Stimulated activated naive CD8-positive, alpha-beta T cell treated with anti-CD3 and anti-CD28 coated beads, Interleukin-15, amount 100 ng/mL, for 72 hours (primary cell): ENCODE measurements around the gene UVRAG.
"Not testable (repeated sequence)": the region's sequence is repeated elsewhere in the genome, so short reads cannot be mapped to it uniquely, and the experiment has no call there.

Source experiments
- ATAC-seq: fragments of 150-1000 bp; cut with Tn5 transposase; 2 replicates; pipeline ENCODE4 v1.10.0; 2021; ENCODE audit warnings: mild to moderate bottlenecking, moderate library complexity
- DNase-seq, 2 donors: peaks; one replicate each; pipeline ENCODE4 v3.0.0; 2021 to 2022
- H3K27ac Mint-ChIP-seq, 2 donors: one replicate each; pipeline ENCODE4 v1.8.0; 2022; ENCODE audit warnings: mild to moderate bottlenecking in 2 of 2, mixed read lengths in 2 of 2, moderate library complexity in 2 of 2
- H3K27me3 Mint-ChIP-seq: one replicate; pipeline ENCODE4 v1.8.0; 2022; ENCODE audit warnings: mixed read lengths
- H3K4me1 Mint-ChIP-seq: one replicate; pipeline ENCODE4 v1.8.0; 2022; ENCODE audit warnings: mild to moderate bottlenecking, mixed read lengths
- H3K4me3 Mint-ChIP-seq, 2 donors: one replicate each; pipeline ENCODE4 v1.8.0; 2022; ENCODE audit warnings: mild to moderate bottlenecking in 2 of 2, mixed read lengths in 2 of 2, moderate library complexity in 1 of 2
- H3K9me3 Mint-ChIP-seq, 2 donors: one replicate each; pipeline ENCODE4 v1.8.0; 2022; ENCODE audit warnings: mixed read lengths in 2 of 2

Gene UVRAG

DNA sequence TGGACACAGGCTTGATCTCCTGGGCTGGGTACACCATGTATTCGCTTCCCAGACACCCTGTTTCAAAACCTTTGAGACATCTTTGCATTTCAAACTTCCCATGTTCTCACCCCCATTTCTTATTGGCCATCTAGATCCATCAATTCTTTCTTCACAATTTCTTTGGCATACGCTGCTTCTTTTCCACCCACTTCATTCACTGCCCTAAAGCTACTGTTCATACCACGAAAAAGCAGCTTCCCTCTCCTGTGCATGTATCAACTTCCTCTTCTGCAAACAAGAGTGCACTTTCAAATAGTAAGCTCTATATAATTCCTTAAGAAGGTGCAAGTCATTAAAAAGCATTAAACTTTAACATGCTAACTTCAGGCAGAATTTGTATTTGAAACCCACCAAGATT, 21.4 kb downstream of the UVRAG start:
- Mint-ChIP-seq H3K27ac (no peak overlapping the region), H3K27me3 (no peaks in the 10 kb centered on the region), H3K4me3 (no peak overlapping the region), H3K4me1 (peaks cover 12% of the 10 kb centered on the region), H3K9me3 (no peaks in the 10 kb centered on the region)
- DNase-seq (no peak), ATAC-seq (no peak)

DNA sequence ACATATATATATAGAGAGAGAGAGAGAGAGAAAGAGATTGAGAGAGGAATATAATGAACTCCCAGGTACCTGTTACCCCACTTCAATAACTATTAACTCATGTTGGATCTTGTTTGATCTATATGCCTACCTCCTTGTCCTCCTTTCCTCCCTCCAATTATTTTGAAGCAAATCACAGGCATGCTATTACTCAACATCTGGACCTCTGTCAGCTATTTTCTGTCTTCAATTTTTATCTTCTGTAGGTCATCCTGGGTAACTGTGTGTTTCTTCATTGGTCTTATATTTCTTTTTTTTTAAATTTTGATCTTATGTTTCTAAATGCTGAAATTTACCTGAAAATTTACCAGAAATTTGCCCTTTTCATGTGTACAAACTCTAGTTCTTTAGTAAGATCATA, 24.8 kb downstream of the UVRAG start:
- no peaks in the 10 kb centered on the region for H3K27me3 Mint-ChIP-seq
- no peak overlapping the region for H3K4me3 Mint-ChIP-seq
- DNase-seq: no peak
- no peak overlapping the region for H3K27ac Mint-ChIP-seq
- H3K9me3 Mint-ChIP-seq: no peaks in the 10 kb centered on the region
- peaks cover 17% of the 10 kb centered on the region for H3K4me1 Mint-ChIP-seq
- no peak for ATAC-seq

DNA sequence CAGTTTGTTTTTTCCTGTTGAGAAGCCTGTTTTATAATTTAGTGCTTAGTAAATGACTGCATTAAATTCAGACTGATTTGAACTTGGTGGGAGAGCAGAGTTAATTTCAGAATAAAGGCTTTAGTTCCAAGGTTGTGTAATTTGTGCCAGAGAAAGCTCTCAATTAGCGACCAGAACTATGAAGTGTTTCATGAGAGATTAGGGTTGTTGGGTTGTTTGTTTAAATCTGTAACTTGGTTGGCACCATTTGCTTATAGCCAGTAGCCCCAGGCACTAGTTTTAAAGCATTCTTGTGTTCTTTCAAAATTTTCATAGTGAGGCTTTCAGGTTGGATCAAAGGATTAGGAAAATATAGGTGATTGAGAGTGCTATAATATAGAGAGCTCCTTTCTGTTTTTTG, 25.5 kb downstream of the UVRAG start:
- ATAC-seq (no peak), DNase-seq (no peak)
- H3K9me3 Mint-ChIP-seq: no peaks in the 10 kb centered on the region
- H3K4me1 Mint-ChIP-seq: peaks cover 17% of the 10 kb centered on the region
- no peak overlapping the region for H3K4me3 Mint-ChIP-seq
- H3K27me3 Mint-ChIP-seq: no peaks in the 10 kb centered on the region
- no peak overlapping the region for H3K27ac Mint-ChIP-seq

DNA sequence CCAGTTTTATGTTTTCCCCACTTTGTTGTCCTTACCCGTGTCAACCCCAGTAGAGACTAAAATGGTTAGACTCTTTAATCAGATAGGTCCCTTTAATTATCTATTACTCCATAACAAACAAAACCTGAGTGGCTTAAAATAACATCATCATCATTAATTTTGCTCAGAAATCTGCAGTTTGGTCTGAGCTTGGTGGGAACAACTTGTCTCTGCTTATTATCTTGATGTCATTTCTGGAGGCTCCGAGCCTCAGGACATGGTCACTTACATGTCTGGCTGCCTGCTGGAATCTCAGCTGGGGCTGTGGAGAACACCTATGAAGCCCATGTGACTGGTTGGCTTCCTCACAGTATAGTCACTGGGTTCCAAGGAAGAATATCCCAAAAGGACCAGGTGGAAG, 26.7 kb downstream of the UVRAG start:
- no peak for ATAC-seq
- no peak overlapping the region for H3K27ac Mint-ChIP-seq
- H3K4me3 Mint-ChIP-seq: no peak overlapping the region
- peaks cover 16% of the 10 kb centered on the region for H3K4me1 Mint-ChIP-seq
- no peaks in the 10 kb centered on the region for H3K27me3 Mint-ChIP-seq
- H3K9me3 Mint-ChIP-seq: no peaks in the 10 kb centered on the region
- DNase-seq: no peak

DNA sequence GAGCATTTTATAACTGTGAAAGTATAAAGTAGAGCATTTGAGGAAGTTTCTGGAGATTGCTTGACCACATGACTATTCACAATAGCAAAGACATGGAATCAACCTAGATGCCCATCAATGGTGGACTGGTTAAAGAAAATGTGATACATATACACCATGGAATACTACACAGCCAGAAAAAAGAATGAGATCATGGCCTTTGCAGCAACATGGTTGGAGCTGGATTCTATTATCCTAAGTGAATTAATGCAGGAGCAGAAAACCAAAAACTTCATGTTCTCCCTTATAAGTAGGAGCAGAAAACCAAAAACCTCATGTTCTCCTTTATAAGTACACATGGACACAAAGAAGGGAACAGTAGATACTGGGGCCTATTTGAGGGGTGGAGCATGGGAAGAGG, 30.3 kb downstream of the UVRAG start:
- H3K9me3 Mint-ChIP-seq: no peaks in the 10 kb centered on the region
- no peaks in the 10 kb centered on the region for H3K27me3 Mint-ChIP-seq
- ATAC-seq: no peak
- H3K4me1 Mint-ChIP-seq: peaks cover 21% of the 10 kb centered on the region
- H3K27ac Mint-ChIP-seq: no peak overlapping the region
- DNase-seq: no peak
- no peak overlapping the region for H3K4me3 Mint-ChIP-seq

DNA sequence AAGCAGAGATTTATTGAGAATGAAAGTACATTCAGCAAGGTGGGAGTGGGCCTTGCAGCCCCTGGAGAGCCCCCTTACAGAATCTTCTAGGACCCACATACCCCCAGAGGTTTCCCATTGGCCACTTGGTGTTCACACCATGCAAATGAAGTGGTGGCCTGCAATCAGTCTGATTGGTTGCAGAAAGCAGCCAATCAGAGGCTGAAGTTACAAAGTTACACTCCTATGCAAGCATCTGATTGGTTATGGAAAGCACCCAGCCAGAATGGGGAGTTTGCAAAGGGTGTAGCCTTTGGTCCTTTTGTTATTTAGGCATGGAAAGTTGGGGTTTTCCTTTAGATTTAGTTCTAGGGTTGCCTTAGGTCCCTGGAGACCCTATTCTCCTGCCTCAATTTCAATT, 34.9 kb downstream of the UVRAG start:
- Mint-ChIP-seq H3K27me3 (no peaks in the 10 kb centered on the region), H3K27ac (no peak overlapping the region), H3K4me3 (no peak overlapping the region), H3K4me1 (peaks cover 22% of the 10 kb centered on the region), H3K9me3 (no peaks in the 10 kb centered on the region)
- no peak for ATAC-seq
- no peak for DNase-seq

DNA sequence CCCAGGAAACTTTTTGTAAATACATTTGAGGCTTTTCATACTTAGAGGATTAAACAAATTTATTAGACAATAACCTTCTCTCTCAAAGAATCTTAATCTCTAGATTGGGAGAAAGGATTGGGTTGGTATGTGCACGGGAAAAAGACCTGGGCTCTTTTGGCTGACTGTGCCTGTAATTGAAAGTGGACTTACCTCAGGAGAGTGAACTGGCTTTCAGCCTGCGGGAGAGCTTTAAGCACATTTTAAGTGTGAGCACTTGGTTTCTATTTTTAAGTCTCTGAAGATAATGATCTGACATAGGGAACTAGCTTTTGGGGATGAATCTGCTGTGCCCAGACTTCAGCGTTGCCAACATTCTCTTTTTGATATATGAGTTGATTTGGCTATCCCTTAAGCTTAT, 35.8 kb downstream of the UVRAG start:
- H3K27me3 Mint-ChIP-seq: no peaks in the 10 kb centered on the region
- H3K9me3 Mint-ChIP-seq: no peaks in the 10 kb centered on the region
- H3K4me3 Mint-ChIP-seq: no peak overlapping the region
- H3K4me1 Mint-ChIP-seq: peaks cover 22% of the 10 kb centered on the region
- no peak overlapping the region for H3K27ac Mint-ChIP-seq
- no peak for ATAC-seq
- no peak for DNase-seq

DNA sequence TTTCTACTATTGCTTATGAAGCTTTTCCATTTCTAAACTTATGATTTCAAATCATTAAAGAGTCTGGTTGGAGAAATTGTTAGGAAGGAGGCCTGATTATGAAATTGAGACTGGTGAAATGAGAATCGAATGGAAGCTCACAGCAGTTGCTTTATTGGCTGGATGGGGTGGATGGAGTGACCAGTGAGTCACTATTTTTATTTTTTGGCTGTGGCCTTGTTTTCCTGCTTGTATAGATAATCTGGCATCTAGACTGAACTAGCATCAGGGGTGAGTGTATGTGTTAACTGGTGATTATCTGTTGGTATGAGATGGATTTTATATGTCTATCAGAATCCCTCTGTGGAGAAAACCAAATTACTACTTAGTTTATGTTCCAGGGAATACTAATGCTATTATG, 36.2 kb downstream of the UVRAG start:
- peak overlapping the region in 1 of 2 donors; percentile 28 for H3K27ac Mint-ChIP-seq
- peaks cover 22% of the 10 kb centered on the region for H3K4me1 Mint-ChIP-seq
- H3K4me3 Mint-ChIP-seq: no peak overlapping the region
- no peaks in the 10 kb centered on the region for H3K9me3 Mint-ChIP-seq
- no peak for DNase-seq
- no peak for ATAC-seq
- H3K27me3 Mint-ChIP-seq: no peaks in the 10 kb centered on the region

DNA sequence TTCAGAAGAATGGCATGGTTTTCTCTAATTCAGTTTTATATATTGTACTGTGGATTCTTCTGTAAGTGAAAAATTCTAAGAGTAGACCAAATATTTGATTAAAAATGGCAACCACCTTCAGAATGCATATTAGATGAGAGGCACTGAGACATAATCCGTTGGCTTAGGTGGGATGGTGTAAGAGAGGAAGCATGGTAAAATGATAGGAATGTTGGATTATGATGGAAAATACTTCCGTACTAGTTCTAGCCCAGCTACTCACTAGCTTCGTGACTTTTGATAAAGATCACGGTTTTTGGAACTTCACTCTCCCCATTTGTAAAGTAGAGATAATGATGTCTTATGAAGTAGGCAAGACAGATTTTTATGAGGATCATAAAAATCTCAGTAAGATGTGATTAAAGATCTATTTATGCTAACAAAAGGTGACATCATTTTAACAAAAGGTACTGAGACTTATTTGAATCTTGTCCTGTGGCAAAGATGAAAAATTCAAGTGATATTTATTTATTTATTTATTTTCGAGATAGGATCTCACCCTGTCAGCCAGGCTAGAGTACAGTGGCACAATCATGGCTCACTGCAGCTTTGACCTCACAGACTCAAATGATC, 37.5 kb downstream of the UVRAG start:
- Mint-ChIP-seq H3K9me3 (no peaks in the 10 kb centered on the region), H3K27me3 (no peaks in the 10 kb centered on the region), H3K4me1 (peaks cover 25% of the 10 kb centered on the region), H3K4me3 (no peak overlapping the region), H3K27ac (no peak overlapping the region)
- ATAC-seq (no peak), DNase-seq (no peak)

DNA sequence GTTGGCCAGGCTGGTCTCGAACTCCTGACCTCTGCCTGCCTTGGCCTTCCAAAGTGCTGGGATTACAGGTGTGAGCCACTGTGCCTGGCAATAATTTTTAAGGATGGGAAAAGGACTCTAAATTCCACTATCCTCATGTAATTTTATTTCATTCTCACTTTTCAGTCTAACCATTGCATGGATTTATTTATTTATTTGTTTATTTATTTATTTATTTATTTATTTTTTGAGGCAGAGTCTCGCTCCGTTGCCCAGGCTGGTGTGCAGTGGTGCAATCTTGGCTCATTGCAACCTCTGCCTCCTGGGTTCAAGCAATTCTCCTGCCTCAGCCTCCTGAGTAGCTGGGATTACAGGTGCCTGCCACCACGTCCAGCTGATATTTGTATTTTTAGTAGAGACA, 38.6 kb downstream of the UVRAG start:
- H3K27ac Mint-ChIP-seq, ATAC-seq, DNase-seq, H3K9me3 Mint-ChIP-seq, H3K27me3 Mint-ChIP-seq, H3K4me3 Mint-ChIP-seq: not testable (repeated sequence)
- H3K4me1 Mint-ChIP-seq: peaks cover 32% of the 10 kb centered on the region

DNA sequence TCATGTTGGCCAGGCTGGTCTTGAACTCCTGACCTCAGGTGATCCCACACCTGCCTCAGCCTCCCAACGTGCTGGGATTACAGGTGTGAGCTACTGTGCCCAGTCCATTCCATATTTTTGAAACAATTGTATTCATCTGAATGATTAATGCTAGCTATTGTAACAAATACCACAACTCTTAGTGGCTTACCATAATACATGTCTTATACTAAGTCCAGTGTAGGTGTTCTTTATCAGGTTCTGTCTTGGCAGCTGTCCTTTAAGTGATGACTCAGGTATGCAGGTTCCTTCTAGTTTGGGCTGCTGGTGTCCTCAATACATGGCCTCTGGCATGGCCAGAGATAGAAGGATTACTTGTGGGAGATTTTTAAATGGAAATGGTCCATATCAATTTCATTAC, 39.0 kb downstream of the UVRAG start:
- no peaks in the 10 kb centered on the region for H3K9me3 Mint-ChIP-seq
- peaks cover 29% of the 10 kb centered on the region for H3K4me1 Mint-ChIP-seq
- H3K27ac Mint-ChIP-seq: no peak overlapping the region
- DNase-seq: no peak
- no peaks in the 10 kb centered on the region for H3K27me3 Mint-ChIP-seq
- H3K4me3 Mint-ChIP-seq: no peak overlapping the region
- ATAC-seq: no peak

DNA sequence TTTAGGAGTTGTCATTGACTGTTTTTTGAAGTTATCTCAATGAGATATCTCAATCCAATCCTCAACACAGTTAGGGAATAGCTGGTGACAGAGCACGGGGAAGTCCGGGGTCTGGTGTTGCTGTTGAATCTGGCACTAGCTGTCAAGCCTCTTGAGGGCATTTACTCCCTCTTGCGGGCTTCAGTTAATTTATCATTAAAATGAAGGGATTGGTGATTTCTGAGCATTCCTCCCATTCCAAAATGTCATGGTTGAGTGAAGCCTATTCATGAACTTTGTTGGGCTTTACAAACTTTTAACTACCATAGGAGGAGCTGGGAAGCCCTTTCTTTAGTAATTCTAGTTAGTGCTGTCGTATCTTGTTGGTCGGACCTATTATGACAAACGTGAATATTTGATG, 40.2 kb downstream of the UVRAG start:
- Mint-ChIP-seq H3K27me3 (no peaks in the 10 kb centered on the region), H3K27ac (no peak overlapping the region)
- DNase-seq: no peak

DNA sequence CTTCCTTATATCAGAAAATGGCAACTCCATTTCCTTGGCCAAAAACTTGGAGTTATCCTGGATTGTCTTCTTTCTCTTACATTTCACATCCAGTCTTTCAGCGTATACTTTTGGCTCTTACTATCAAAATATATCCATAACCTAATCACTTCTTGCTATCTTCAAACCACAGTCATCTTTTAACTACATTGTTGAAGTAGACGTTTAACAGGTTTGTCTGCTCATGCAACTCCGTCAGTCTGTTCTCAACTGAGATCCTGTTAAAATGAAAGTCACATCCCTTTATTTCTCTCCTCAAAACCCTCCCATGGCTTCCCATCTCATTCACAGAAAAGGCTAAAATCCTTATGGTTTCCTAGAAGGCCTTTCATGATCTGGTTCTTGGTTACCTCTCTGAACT, 41.9 kb downstream of the UVRAG start:
- Mint-ChIP-seq H3K27me3 (no peaks in the 10 kb centered on the region), H3K4me3 (no peak overlapping the region), H3K9me3 (no peaks in the 10 kb centered on the region), H3K4me1 (peaks cover 16% of the 10 kb centered on the region), H3K27ac (no peak overlapping the region)
- DNase-seq: no peak
- ATAC-seq: no peak

More for the DNA sequence above, 40.2 kb downstream of the UVRAG start:
- ATAC-seq: no peak
- Mint-ChIP-seq H3K4me3 (no peak overlapping the region), H3K9me3 (no peaks in the 10 kb centered on the region), H3K4me1 (peaks cover 25% of the 10 kb centered on the region)

DNA sequence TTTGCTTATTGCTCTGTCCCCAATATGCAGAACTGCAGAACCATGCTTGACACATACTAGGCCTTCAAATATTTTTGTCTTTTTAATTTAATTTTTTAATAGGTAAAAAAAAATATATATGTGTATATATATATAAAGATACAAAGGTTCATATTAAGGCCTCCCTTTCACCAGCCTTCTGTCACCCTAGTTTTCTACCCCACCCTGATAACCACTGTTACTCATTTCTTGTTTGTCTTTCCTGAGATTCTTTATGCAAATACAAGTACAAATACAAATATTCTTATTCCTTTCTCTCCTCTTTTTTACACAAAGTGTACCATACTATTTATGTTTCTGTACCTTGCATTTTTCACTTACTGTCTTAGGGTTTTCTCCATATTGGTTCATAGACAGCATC, 43.0 kb downstream of the UVRAG start:
- Mint-ChIP-seq H3K4me1 (peaks cover 16% of the 10 kb centered on the region), H3K9me3 (no peaks in the 10 kb centered on the region), H3K4me3 (no peak overlapping the region), H3K27me3 (no peaks in the 10 kb centered on the region), H3K27ac (no peak overlapping the region)
- DNase-seq (no peak), ATAC-seq (no peak)

DNA sequence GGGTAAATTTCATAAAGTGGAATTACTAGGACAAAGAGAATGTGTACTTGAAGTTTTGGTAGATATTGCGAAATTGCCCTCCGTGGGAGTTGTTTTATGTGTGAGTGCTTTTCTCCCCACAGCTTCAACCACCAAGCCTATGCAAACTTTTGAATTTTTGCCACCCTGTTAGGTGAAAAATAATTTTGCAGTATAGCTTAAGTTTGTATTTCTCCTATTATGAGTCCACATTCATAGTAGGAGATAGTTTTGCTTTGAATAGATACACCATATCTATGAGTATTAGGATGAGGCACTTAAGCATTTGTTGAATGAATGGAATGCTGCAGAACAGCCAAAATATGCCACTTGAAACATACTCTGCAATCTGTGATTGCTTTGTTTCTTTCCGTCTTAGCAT, 43.6 kb downstream of the UVRAG start:
- ATAC-seq: no peak

DNA sequence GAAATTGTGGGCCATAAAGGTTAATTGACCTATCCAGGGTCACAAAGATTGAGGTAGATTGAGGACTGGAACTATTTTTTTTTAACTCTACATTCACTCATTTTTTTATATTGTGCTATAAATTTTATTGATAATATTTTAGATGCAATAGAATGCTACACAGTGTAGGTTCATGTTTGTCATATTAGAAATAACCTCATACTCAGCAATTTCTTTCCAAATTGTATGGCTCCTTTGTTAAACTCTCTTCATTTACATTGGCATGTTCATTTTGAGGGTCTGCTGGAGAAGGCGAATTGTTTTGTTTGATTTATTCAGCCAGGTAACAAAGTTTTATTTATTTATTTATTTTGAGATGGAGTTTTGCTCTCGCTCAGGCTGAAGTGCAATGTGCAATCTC, 44.6 kb downstream of the UVRAG start:
- H3K27me3 Mint-ChIP-seq: no peaks in the 10 kb centered on the region
- ATAC-seq (no peak), DNase-seq (no peak)
- no peak overlapping the region for H3K27ac Mint-ChIP-seq
- no peak overlapping the region for H3K4me3 Mint-ChIP-seq
- no peaks in the 10 kb centered on the region for H3K9me3 Mint-ChIP-seq
- peaks cover 16% of the 10 kb centered on the region for H3K4me1 Mint-ChIP-seq

More for the DNA sequence above, 43.6 kb downstream of the UVRAG start:
- peaks cover 16% of the 10 kb centered on the region for H3K4me1 Mint-ChIP-seq
- no peak overlapping the region for H3K27ac Mint-ChIP-seq
- no peak for DNase-seq
- H3K9me3 Mint-ChIP-seq: no peaks in the 10 kb centered on the region
- no peaks in the 10 kb centered on the region for H3K27me3 Mint-ChIP-seq
- H3K4me3 Mint-ChIP-seq: no peak overlapping the region

DNA sequence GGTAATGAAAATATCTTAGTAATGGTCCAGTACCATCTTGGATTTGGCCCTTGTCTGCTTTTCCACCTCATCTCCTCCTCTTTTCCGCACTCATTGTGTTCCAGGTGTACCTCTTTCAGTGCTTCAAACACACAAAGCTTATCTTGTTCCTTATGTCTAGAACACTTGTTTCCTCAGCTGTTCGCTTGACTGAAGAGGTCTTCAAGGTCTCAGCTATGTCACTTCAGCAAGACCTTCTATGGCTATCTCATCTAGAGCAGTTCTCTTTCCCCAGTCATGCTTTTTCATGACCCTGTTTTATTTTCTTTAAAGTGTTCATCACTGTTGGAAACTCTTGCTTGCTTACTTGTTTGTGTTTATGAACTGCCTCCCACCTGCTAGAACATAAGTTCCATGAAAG, 47.4 kb downstream of the UVRAG start:
- Mint-ChIP-seq H3K27ac (peak overlapping the region in 1 of 2 donors; percentile 59), H3K4me1 (peaks cover 8% of the 10 kb centered on the region), H3K27me3 (no peaks in the 10 kb centered on the region), H3K9me3 (no peaks in the 10 kb centered on the region), H3K4me3 (no peak overlapping the region)
- DNase-seq: no peak
- ATAC-seq: no peak
